ENCODE measurements around the gene HPCAL1. TPM values are rescaled to one million over a fixed set of nuclear protein-coding genes. Genes with fewer than 3 reads are reported as not detected.

HPCAL1 gene
- total RNA-seq, 4 donors from 2014 or later: 29.0 to 56.7 (median 34.5) TPM

- Histone ChIP-seq H3K36me3 (no peaks in the 10 kb centered on the region), H3K27me3 (no peaks in the 10 kb centered on the region), H3K9me3 (no peaks in the 10 kb centered on the region), H3K4me3 (no peak overlapping the region), H3K4me1 (no peaks in the 10 kb centered on the region), H3K27ac (no peak overlapping the region)
- TF ChIP-seq POLR2A (IDR thresholded peaks at IDR 0.05): no peak
- TF ChIP-seq CTCF (IDR thresholded peaks at IDR 0.05): no peak
- TF ChIP-seq EP300 (IDR thresholded peaks at IDR 0.05): no peak
- WGBS, 2 donors: 63 to 75% methylated on average over 15 of the region's 15 CpGs
- DNase-seq (ENCODE audit: low spot score in 2 of 2): no peak
Measured at GRCh38 chr2:10467401-10467800, 164.7 kb downstream of the HPCAL1 start.

GRCh38 chr2:10469301-10469700 lies 166.6 kb downstream of the HPCAL1 start:
- H3K27ac ChIP-seq: no peak overlapping the region
- H3K36me3 ChIP-seq: no peaks in the 10 kb centered on the region
- no peak for DNase-seq (ENCODE audit: low spot score in 2 of 2)
- TF ChIP-seq POLR2A (IDR thresholded peaks at IDR 0.05) (no peak), CTCF (IDR thresholded peaks at IDR 0.05) (no peak), EP300 (IDR thresholded peaks at IDR 0.05) (no peak)
- no peaks in the 10 kb centered on the region for H3K27me3 ChIP-seq
- WGBS, 2 donors: 86 to 95% methylated on average over 2 to 4 of the region's 4 CpGs
- H3K9me3 ChIP-seq: no peaks in the 10 kb centered on the region
- H3K4me1 ChIP-seq: no peaks in the 10 kb centered on the region
- H3K4me3 ChIP-seq: no peak overlapping the region

GRCh38 chr2:10469955-10470608 lies 167.4 kb downstream of the HPCAL1 start:
- no peak overlapping the region for H3K4me3 ChIP-seq
- no peaks in the 10 kb centered on the region for H3K27me3 ChIP-seq
- H3K4me1 ChIP-seq: no peaks in the 10 kb centered on the region
- WGBS, 2 donors: 74 to 78% methylated on average over 12 of the region's 12 CpGs
- H3K36me3 ChIP-seq: no peaks in the 10 kb centered on the region
- no peak overlapping the region for H3K27ac ChIP-seq
- TF ChIP-seq POLR2A (IDR thresholded peaks at IDR 0.05) (no peak), EP300 (IDR thresholded peaks at IDR 0.05) (no peak), CTCF (IDR thresholded peaks at IDR 0.05) (no peak)
- DNase-seq (ENCODE audit: low spot score in 2 of 2): no peak
- H3K9me3 ChIP-seq: no peaks in the 10 kb centered on the region

- H3K4me1 ChIP-seq: no peaks in the 10 kb centered on the region
- DNase-seq (ENCODE audit: low spot score in 2 of 2): no peak
- H3K36me3 ChIP-seq: no peaks in the 10 kb centered on the region
- H3K4me3 ChIP-seq: no peak overlapping the region
- H3K9me3 ChIP-seq: no peaks in the 10 kb centered on the region
- WGBS, 2 donors: 71 to 81% methylated on average over 15 of the region's 15 CpGs
- H3K27me3 ChIP-seq: no peaks in the 10 kb centered on the region
- TF ChIP-seq CTCF (IDR thresholded peaks at IDR 0.05): no peak
- no peak for TF ChIP-seq EP300 (IDR thresholded peaks at IDR 0.05)
- TF ChIP-seq POLR2A (IDR thresholded peaks at IDR 0.05): no peak
- no peak overlapping the region for H3K27ac ChIP-seq
Measured at GRCh38 chr2:10471046-10471571, 168.4 kb downstream of the HPCAL1 start.

- H3K4me1 ChIP-seq: no peaks in the 10 kb centered on the region
- H3K4me3 ChIP-seq: no peak overlapping the region
- no peak for DNase-seq (ENCODE audit: low spot score in 2 of 2)
- 75 to 84% methylated on average over 2 of the region's 2 CpGs for WGBS, 2 donors
- H3K9me3 ChIP-seq: no peaks in the 10 kb centered on the region
- H3K27me3 ChIP-seq: no peaks in the 10 kb centered on the region
- H3K36me3 ChIP-seq: no peaks in the 10 kb centered on the region
- TF ChIP-seq CTCF (IDR thresholded peaks at IDR 0.05) (no peak), EP300 (IDR thresholded peaks at IDR 0.05) (no peak), POLR2A (IDR thresholded peaks at IDR 0.05) (no peak)
- H3K27ac ChIP-seq: no peak overlapping the region
Measured at GRCh38 chr2:10471955-10472354, 169.3 kb downstream of the HPCAL1 start.

Data from tibial nerve (tissue), 4 donors.